ENCODE measurements around the gene SELPLG. TPM values are rescaled to one million over a fixed set of nuclear protein-coding genes. Genes with fewer than 3 reads are reported as not detected.

The SELPLG gene
- total and polyA plus RNA-seq, 2 experiments from 2014 or later = 4.4 to 6.7 TPM

GRCh38 chr12:108614041-108614440 is 19.7 kb downstream of the SELPLG start:
- H3K9me2 ChIP-seq (ENCODE audit: insufficient read depth) = no peaks in the 10 kb centered on the region
- H3F3A ChIP-seq (ENCODE audit: insufficient read depth) = peaks cover 33% of the 10 kb centered on the region
- in situ Hi-C loops (cut with MboI) = no loop called here
- DNase-seq = no peak
- H3K4me3 ChIP-seq = no peak overlapping the region
- H3K4me2 ChIP-seq (ENCODE audit: unreplicated experiment) = no peak overlapping the region
- no peak overlapping the region for H2AFZ ChIP-seq
- no peaks in the 10 kb centered on the region for H3K9me3 ChIP-seq (ENCODE audit: low read depth)
- WGBS, 2 experiments (ENCODE audit: low coverage in 1 of 2, low lambda C conversion rate in 2 of 2, missing lambda C conversion rate in 2 of 2) = 87 to 92% methylated on average over 4 of the region's 4 CpGs
- H3K4me1 ChIP-seq (ENCODE audit: insufficient read depth) = peaks cover 38% of the 10 kb centered on the region
- no peak overlapping the region for H3K27ac ChIP-seq
- H3K9ac ChIP-seq = no peak overlapping the region
- TF ChIP-seq EZH2 (IDR thresholded peaks at IDR 0.05; ENCODE audit: insufficient read depth, poor library complexity, severe bottlenecking) (no peak), EZH2phosphoT487 (IDR thresholded peaks at IDR 0.05; ENCODE audit: insufficient read depth, low read depth) (no peak)
- no peaks in the 10 kb centered on the region for H3K79me2 ChIP-seq (ENCODE audit: insufficient read depth)
- no peaks in the 10 kb centered on the region for H4K20me1 ChIP-seq (ENCODE audit: insufficient read depth)
- no peaks in the 10 kb centered on the region for H3K27me3 ChIP-seq (replicated peaks; ENCODE audit: insufficient read depth)
- H3K36me3 ChIP-seq (ENCODE audit: low read depth) = no peaks in the 10 kb centered on the region

GRCh38 chr12:108613548-108613947 is 20.1 kb downstream of the SELPLG start:
- DNase-seq = no peak
- no peak overlapping the region for H3K4me3 ChIP-seq
- H4K20me1 ChIP-seq (ENCODE audit: insufficient read depth) = no peaks in the 10 kb centered on the region
- no peaks in the 10 kb centered on the region for H3K9me2 ChIP-seq (ENCODE audit: insufficient read depth)
- H3K79me2 ChIP-seq (ENCODE audit: insufficient read depth) = no peaks in the 10 kb centered on the region
- 64 to 65% methylated on average over 9 of the region's 9 CpGs for WGBS, 2 experiments (ENCODE audit: low coverage in 1 of 2, low lambda C conversion rate in 2 of 2, missing lambda C conversion rate in 2 of 2)
- TF ChIP-seq EZH2 (IDR thresholded peaks at IDR 0.05; ENCODE audit: insufficient read depth, poor library complexity, severe bottlenecking) (no peak), EZH2phosphoT487 (IDR thresholded peaks at IDR 0.05; ENCODE audit: insufficient read depth, low read depth) (no peak)
- H3K9ac ChIP-seq = no peak overlapping the region
- no peak overlapping the region for H3K4me2 ChIP-seq (ENCODE audit: unreplicated experiment)
- H3K27me3 ChIP-seq (replicated peaks; ENCODE audit: insufficient read depth) = no peaks in the 10 kb centered on the region
- peaks cover 32% of the 10 kb centered on the region for H3F3A ChIP-seq (ENCODE audit: insufficient read depth)
- no peak overlapping the region for H2AFZ ChIP-seq
- no peak overlapping the region for H3K27ac ChIP-seq
- H3K9me3 ChIP-seq (ENCODE audit: low read depth) = no peaks in the 10 kb centered on the region
- no peaks in the 10 kb centered on the region for H3K36me3 ChIP-seq (ENCODE audit: low read depth)
- peaks cover 39% of the 10 kb centered on the region for H3K4me1 ChIP-seq (ENCODE audit: insufficient read depth)
- in situ Hi-C loops (cut with MboI) = no loop called here

- H2AFZ ChIP-seq = no peak overlapping the region
- H3K4me2 ChIP-seq (ENCODE audit: unreplicated experiment) = no peak overlapping the region
- H3K9ac ChIP-seq = no peak overlapping the region
- no peaks in the 10 kb centered on the region for H3K79me2 ChIP-seq (ENCODE audit: insufficient read depth)
- H3F3A ChIP-seq (ENCODE audit: insufficient read depth) = peaks cover 31% of the 10 kb centered on the region
- no peaks in the 10 kb centered on the region for H3K36me3 ChIP-seq (ENCODE audit: low read depth)
- DNase-seq = no peak
- no peaks in the 10 kb centered on the region for H3K9me2 ChIP-seq (ENCODE audit: insufficient read depth)
- H3K27ac ChIP-seq = peak overlapping the region; percentile 78
- in situ Hi-C loops (cut with MboI) = no loop called here
- H3K9me3 ChIP-seq (ENCODE audit: low read depth) = no peaks in the 10 kb centered on the region
- no peak overlapping the region for H3K4me3 ChIP-seq
- TF ChIP-seq EZH2 (IDR thresholded peaks at IDR 0.05; ENCODE audit: insufficient read depth, poor library complexity, severe bottlenecking) (no peak), EZH2phosphoT487 (IDR thresholded peaks at IDR 0.05; ENCODE audit: insufficient read depth, low read depth) (no peak)
- no peaks in the 10 kb centered on the region for H4K20me1 ChIP-seq (ENCODE audit: insufficient read depth)
- H3K27me3 ChIP-seq (replicated peaks; ENCODE audit: insufficient read depth) = no peaks in the 10 kb centered on the region
- peaks cover 38% of the 10 kb centered on the region for H3K4me1 ChIP-seq (ENCODE audit: insufficient read depth)
- WGBS, 2 experiments (ENCODE audit: low coverage in 1 of 2, low lambda C conversion rate in 2 of 2, missing lambda C conversion rate in 2 of 2) = 79 to 81% methylated on average over 8 of the region's 8 CpGs
These were observed 20.9 kb downstream of the SELPLG start for GRCh38 chr12:108612788-108613282.

GRCh38 chr12:108611884-108612415 is 21.7 kb downstream of the SELPLG start:
- H3K36me3 ChIP-seq (ENCODE audit: low read depth) = no peaks in the 10 kb centered on the region
- H3K4me1 ChIP-seq (ENCODE audit: insufficient read depth) = peaks cover 32% of the 10 kb centered on the region
- H3K79me2 ChIP-seq (ENCODE audit: insufficient read depth) = no peaks in the 10 kb centered on the region
- 48 to 55% methylated on average over 5 of the region's 5 CpGs for WGBS, 2 experiments (ENCODE audit: low coverage in 1 of 2, low lambda C conversion rate in 2 of 2, missing lambda C conversion rate in 2 of 2)
- no peak overlapping the region for H3K4me3 ChIP-seq
- H3K4me2 ChIP-seq (ENCODE audit: unreplicated experiment) = peak overlapping the region; percentile 11
- peak; percentile 94 for DNase-seq
- no peaks in the 10 kb centered on the region for H3K9me2 ChIP-seq (ENCODE audit: insufficient read depth)
- H2AFZ ChIP-seq = peak overlapping the region; percentile 11; the same call in 1 of the 2 replicates
- H3K9me3 ChIP-seq (ENCODE audit: low read depth) = no peaks in the 10 kb centered on the region
- TF ChIP-seq EZH2 (IDR thresholded peaks at IDR 0.05; ENCODE audit: insufficient read depth, poor library complexity, severe bottlenecking) = no peak
- TF ChIP-seq EZH2phosphoT487 (IDR thresholded peaks at IDR 0.05; ENCODE audit: insufficient read depth, low read depth) = no peak
- peak overlapping the region; percentile 78 for H3K27ac ChIP-seq
- no peaks in the 10 kb centered on the region for H3K27me3 ChIP-seq (replicated peaks; ENCODE audit: insufficient read depth)
- H3F3A ChIP-seq (ENCODE audit: insufficient read depth) = peaks cover 27% of the 10 kb centered on the region
- in situ Hi-C loops (cut with MboI) = no loop called here
- peak overlapping the region; percentile 22; the same call in 1 of the 2 replicates for H3K9ac ChIP-seq
- H4K20me1 ChIP-seq (ENCODE audit: insufficient read depth) = no peaks in the 10 kb centered on the region

Data from GM23248 (cell line).